ENCODE measurements around the gene RTEL1. TPM values are rescaled to one million over a fixed set of nuclear protein-coding genes. Genes with fewer than 3 reads are reported as not detected.

RTEL1 gene
- total RNA-seq, 1 experiment from 2014 or later, result 39.2 TPM

DNA sequence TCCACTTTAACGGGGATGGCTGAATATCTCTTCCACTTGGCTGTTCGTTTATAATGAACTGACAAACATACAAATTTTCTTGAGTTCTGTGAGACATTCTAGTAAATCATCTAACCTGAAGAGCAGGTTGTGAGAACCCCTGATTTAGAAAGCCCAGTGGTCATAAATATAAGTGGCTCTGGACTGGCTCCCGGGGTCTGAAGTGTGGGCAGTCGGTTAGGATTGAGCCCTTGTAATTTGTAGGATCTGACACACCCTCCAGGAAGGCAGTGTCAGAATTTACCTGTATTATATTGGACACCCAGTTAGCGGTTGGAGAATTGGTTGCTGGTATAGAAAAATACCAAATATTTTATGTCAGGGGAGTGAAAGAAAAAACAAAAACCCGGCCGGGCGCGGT, 24.4 kb upstream of the RTEL1 start:
- no peak for DNase-seq (ENCODE audit: unreplicated experiment)
- Mint-ChIP-seq H3K36me3 (ENCODE audit: insufficient read depth, unreplicated experiment) (peaks cover 10% of the 10 kb centered on the region), H3K27me3 (ENCODE audit: insufficient read depth, unreplicated experiment) (no peaks in the 10 kb centered on the region), H3K27ac (ENCODE audit: low read depth, unreplicated experiment) (no peak overlapping the region), H3K4me3 (ENCODE audit: unreplicated experiment) (no peak overlapping the region), H3K9me3 (ENCODE audit: unreplicated experiment) (no peaks in the 10 kb centered on the region), H3K4me1 (ENCODE audit: insufficient read depth, unreplicated experiment) (peaks cover 6% of the 10 kb centered on the region)
- intact Hi-C loops (cut with micrococcal nuclease), result no loop called here
- CTCF ChIA-PET, result no interaction called here
- POLR2A ChIA-PET, result interaction anchor here (0.7 kb wide), 1 partner anchor 8 kb away, joined by 3 read pairs; no protein-coding TSS in a partner anchor
- BruUV-seq (replicated peaks), result no TSS peak
- TF ChIP-seq, protein P1, sequence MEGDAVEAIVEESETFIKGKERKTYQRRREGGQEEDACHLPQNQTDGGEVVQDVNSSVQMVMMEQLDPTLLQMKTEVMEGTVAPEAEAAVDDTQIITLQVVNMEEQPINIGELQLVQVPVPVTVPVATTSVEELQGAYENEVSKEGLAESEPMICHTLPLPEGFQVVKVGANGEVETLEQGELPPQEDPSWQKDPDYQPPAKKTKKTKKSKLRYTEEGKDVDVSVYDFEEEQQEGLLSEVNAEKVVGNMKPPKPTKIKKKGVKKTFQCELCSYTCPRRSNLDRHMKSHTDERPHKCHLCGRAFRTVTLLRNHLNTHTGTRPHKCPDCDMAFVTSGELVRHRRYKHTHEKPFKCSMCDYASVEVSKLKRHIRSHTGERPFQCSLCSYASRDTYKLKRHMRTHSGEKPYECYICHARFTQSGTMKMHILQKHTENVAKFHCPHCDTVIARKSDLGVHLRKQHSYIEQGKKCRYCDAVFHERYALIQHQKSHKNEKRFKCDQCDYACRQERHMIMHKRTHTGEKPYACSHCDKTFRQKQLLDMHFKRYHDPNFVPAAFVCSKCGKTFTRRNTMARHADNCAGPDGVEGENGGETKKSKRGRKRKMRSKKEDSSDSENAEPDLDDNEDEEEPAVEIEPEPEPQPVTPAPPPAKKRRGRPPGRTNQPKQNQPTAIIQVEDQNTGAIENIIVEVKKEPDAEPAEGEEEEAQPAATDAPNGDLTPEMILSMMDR (IDR thresholded peaks at IDR 0.05; ENCODE audit: unreplicated experiment), result no peak

DNA sequence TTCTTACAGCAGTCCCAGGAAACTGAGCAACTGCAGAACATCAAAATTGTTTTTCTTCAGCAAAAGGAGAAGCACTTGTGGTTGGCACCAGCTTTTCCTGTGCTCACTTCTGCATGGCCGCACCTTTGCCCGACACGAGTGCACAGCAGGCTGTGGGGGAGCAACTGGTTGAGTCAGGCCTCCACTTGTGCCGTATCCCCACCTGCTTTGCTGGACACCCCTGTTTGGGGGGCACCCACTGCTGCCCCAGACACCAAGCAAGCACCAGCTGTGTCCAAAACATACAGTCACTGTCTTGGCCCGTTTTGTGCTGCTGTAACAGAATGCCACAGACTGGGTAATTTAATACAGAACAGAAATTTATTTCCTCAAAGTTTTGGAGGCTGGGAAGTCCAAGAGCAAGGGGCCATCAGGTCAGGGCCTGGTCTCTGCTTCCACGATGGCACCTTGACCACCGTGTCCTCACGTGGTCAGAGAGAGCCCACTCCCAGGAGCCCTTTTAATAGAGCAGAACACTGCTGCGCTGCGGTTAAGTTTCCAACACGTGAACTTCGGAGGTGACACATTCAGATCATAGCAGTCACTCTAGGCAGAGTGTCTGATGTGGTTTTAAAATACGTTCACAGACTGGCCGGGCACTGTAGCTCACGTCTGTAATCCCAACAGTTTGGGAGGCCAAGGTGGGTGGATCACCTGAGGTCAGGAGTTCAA, 22.5 kb upstream of the RTEL1 start:
- no peaks in the 10 kb centered on the region for H3K27me3 Mint-ChIP-seq (ENCODE audit: insufficient read depth, unreplicated experiment)
- CTCF ChIA-PET, result no interaction called here
- no peaks in the 10 kb centered on the region for H3K9me3 Mint-ChIP-seq (ENCODE audit: unreplicated experiment)
- intact Hi-C loops (cut with micrococcal nuclease), result no loop called here
- TF ChIP-seq, protein P1 (IDR thresholded peaks at IDR 0.05; ENCODE audit: unreplicated experiment), result no peak
- no peak overlapping the region for H3K27ac Mint-ChIP-seq (ENCODE audit: low read depth, unreplicated experiment)
- BruUV-seq (replicated peaks), result no TSS peak
- H3K4me1 Mint-ChIP-seq (ENCODE audit: insufficient read depth, unreplicated experiment), result peaks cover 6% of the 10 kb centered on the region
- H3K4me3 Mint-ChIP-seq (ENCODE audit: unreplicated experiment), result no peak overlapping the region
- POLR2A ChIA-PET, result interaction anchor here (1.5 kb wide), 1 partner anchor 23 kb away, joined by 5 read pairs; the partner anchor contains the start of gene RTEL1
- DNase-seq (ENCODE audit: unreplicated experiment), result no peak
- H3K36me3 Mint-ChIP-seq (ENCODE audit: insufficient read depth, unreplicated experiment), result peaks cover 10% of the 10 kb centered on the region

DNA sequence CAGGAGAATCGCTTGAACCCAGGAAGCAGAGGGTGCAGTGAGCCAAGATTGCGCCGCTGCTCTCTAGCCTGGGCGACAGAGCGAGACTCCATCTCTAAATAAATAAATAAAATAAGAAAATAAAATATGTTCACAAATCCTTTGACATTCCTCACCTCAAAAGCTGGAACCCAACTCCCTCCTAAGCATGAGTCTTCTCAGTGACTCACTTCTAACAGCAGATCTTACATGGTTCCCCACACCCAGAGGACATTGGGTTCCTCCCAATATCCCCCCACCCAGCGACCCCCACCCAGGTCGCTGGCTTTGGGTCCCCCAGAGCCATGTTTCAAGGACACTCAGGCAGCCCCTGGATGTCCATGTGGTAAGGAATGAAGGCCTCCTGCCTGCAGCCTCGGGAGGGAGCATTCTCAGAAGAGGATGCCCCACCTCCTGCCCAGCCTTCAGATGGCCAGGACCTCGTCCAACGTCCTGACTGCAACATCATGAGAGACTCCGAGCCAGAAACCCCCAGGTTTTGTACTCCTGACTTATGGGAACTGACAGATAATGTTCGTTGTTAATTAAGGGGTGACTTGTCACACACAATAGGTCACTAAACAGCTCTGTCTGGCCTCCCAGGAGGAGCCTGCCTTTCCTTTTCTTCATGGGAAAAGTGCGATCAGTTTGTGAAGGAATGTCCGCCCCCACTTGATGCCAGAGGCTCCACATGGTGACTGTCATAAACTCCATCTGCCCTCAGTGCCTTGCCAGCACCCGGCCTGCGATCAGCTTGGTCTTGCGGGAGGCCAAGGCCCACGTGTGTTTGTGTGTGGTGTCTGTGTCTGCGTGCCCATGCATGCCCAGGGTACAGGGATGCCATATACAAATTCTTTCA, 21.1 kb upstream of the RTEL1 start:
- Mint-ChIP-seq H3K27me3 (ENCODE audit: insufficient read depth, unreplicated experiment) (no peaks in the 10 kb centered on the region), H3K27ac (ENCODE audit: low read depth, unreplicated experiment) (no peak overlapping the region), H3K4me1 (ENCODE audit: insufficient read depth, unreplicated experiment) (peaks cover 6% of the 10 kb centered on the region), H3K36me3 (ENCODE audit: insufficient read depth, unreplicated experiment) (peaks cover 5% of the 10 kb centered on the region), H3K4me3 (ENCODE audit: unreplicated experiment) (no peak overlapping the region), H3K9me3 (ENCODE audit: unreplicated experiment) (no peaks in the 10 kb centered on the region)
- ChIA-PET CTCF (interaction anchor here (0.6 kb wide), 2 partner anchors 318 to 1043 kb away, joined by 3 to 4 read pairs; no protein-coding TSS in a partner anchor), POLR2A (interaction anchor here (0.7 to 1.4 kb wide), 3 partner anchors 9 to 228 kb away, joined by 3 to 4 read pairs (median 4); partner anchors contain the start of gene TPD52L2)
- DNase-seq (ENCODE audit: unreplicated experiment), result no peak
- TF ChIP-seq, protein P1 (IDR thresholded peaks at IDR 0.05; ENCODE audit: unreplicated experiment), result no peak
- BruUV-seq (replicated peaks), result no TSS peak
- intact Hi-C loops (cut with micrococcal nuclease), result no loop called here

Measured in MCF 10A (cell line).